HK-2 (cell line): ENCODE data around the gene DBH.

Experiments
- DNase-seq: peaks from one replicate; pipeline ENCODE4 v3.0.0-alpha.2; 2018; ENCODE audit not compliant: unreplicated experiment

Gene DBH

GRCh38 chr9:133643978-133644760, 8.0 kb downstream of the DBH start:
- DNase-seq = no peak

GRCh38 chr9:133645021-133645765, 9.0 kb downstream of the DBH start:
- no peak for DNase-seq

GRCh38 chr9:133647148-133647547, 11.0 kb downstream of the DBH start:
- no peak for DNase-seq

GRCh38 chr9:133647765-133648469, 11.8 kb downstream of the DBH start:
- no peak for DNase-seq

- no peak for DNase-seq
These were observed 13.0 kb downstream of the DBH start for GRCh38 chr9:133649194-133649593.

- no peak for DNase-seq
These were observed 13.9 kb downstream of the DBH start for GRCh38 chr9:133650026-133650425.

GRCh38 chr9:133653638-133654037, 17.5 kb downstream of the DBH start:
- DNase-seq = no peak

- DNase-seq = no peak
These were observed 18.8 kb downstream of the DBH start for GRCh38 chr9:133654736-133655657.

GRCh38 chr9:133655701-133656100, 19.5 kb downstream of the DBH start:
- no peak for DNase-seq

- DNase-seq = no peak
These were observed 20.3 kb downstream of the DBH start for GRCh38 chr9:133656211-133657119.

GRCh38 chr9:133657120-133657661, 21.0 kb downstream of the DBH start:
- no peak for DNase-seq

GRCh38 chr9:133658442-133659431, 22.6 kb downstream of the DBH start:
- DNase-seq = peak; percentile 63

- no peak for DNase-seq
These were observed 23.4 kb downstream of the DBH start for GRCh38 chr9:133659516-133659915.

GRCh38 chr9:133661846-133662540, 25.8 kb downstream of the DBH start:
- DNase-seq = no peak

- no peak for DNase-seq
These were observed 28.2 kb downstream of the DBH start for GRCh38 chr9:133664173-133665050.

- DNase-seq = no peak
These were observed 28.9 kb downstream of the DBH start for GRCh38 chr9:133665096-133665495.

- DNase-seq = no peak
These were observed 29.4 kb downstream of the DBH start for GRCh38 chr9:133665535-133665934.
